Heart left ventricle (tissue), 16 donors: ENCODE data around the gene PCCA. TPM values are rescaled to one million over a fixed set of nuclear protein-coding genes. Genes with fewer than 3 reads are reported as not detected.

Experiments used
- ATAC-seq, 4 donors: fragments of 200-7000 bp; cut with Tn5 transposase; one replicate each; pipeline ENCODE4 v1.9.1; 2020 to 2022; ENCODE audit warnings: moderate library complexity in 4 of 4, mild to moderate bottlenecking in 3 of 4, moderate number of reproducible peaks in 1 of 4
- DNase-seq, 5 donors: peaks; one replicate each; pipeline ENCODE4 v3.0.0-alpha.2; 2020
- H3K27ac ChIP-seq, 12 donors: fragments of 200-600 bp; sonication (generic) in 4 of 12; one replicate each; pipeline versions ENCODE4 v1.5.0 to v1.8.0; 2016 to 2022; ENCODE audit warnings: mild to moderate bottlenecking in 2 of 12
- H3K27me3 ChIP-seq, 9 donors: fragments of 200-600 bp; sonication (generic) in 2 of 9; one replicate each; pipeline versions ENCODE4 v1.5.1 to v1.8.0; 2016 to 2022; ENCODE audit warnings: mild to moderate bottlenecking in 3 of 9
- H3K36me3 ChIP-seq, 9 donors: fragments of 200-600 bp; sonication (generic) in 2 of 9; one replicate each; pipeline versions ENCODE4 v1.5.0 to v1.8.0; 2018 to 2022; ENCODE audit warnings: mild to moderate bottlenecking in 2 of 9
- H3K4me1 ChIP-seq, 12 donors: fragments of 200-600 bp; sonication (generic) in 4 of 12; one replicate each; pipeline versions ENCODE4 v1.5.0 to v1.8.0; 2016 to 2022; ENCODE audit warnings: mild to moderate bottlenecking in 3 of 12
- H3K4me3 ChIP-seq, 12 donors: fragments of 200-600 bp; sonication (generic) in 4 of 12; one replicate each; pipeline versions ENCODE4 v1.5.0 to v1.8.0; 2017 to 2022; ENCODE audit warnings: mild to moderate bottlenecking in 9 of 12, moderate library complexity in 4 of 12
- H3K9me3 ChIP-seq, 12 donors: fragments of 200-600 bp; sonication (generic) in 4 of 12; one replicate each; pipeline versions ENCODE4 v1.5.0 to v1.8.0; 2016 to 2022; ENCODE audit warnings: mild to moderate bottlenecking in 1 of 12
- POLR2A ChIP-seq, 2 donors: fragments of 450-650 bp; IDR thresholded peaks; one replicate each; pipeline ENCODE4 v1.6.1; 2017; ENCODE audit warnings: antibody characterized with exemption in 2 of 2, mild to moderate bottlenecking in 2 of 2, moderate library complexity in 2 of 2
- WGBS, 4 donors: extraction: QIAGEN DNeasy Blood & Tissue Kit in 2 of 4; methylation state at CpG; one replicate each; pipeline versions ENCODE4 v1.1.5 to v1.1.7; 2013 to 2018; 5-methylcytosine and 5-hydroxymethylcytosine counted together
- intact Hi-C, 10 donors: fragments of 100-400 bp; cut with DNase I; formaldehyde crosslinking; loops; one replicate each; pipeline versions ENCODE4 v1.11.1 to v1.14.2; 2022
- polyA plus RNA-seq, 2 donors: library from polyadenylated mRNA; stranded (reverse); fragments of 200-250 nt; gene quantifications; one replicate each; pipeline ENCODE4 v1.2.3, GENCODE V29; 2013
- total RNA-seq, 9 donors: library from RNA; depleted of rRNA in 2 of 9; stranded (reverse); fragments of >200 nt in 2 of 9; fragmentation: NEBNext Ultra II Directional in 3 of 9; extraction: Animal tissue kit (Norgen Biotek cat#: 25700) in 3 of 9; gene quantifications; one replicate each; pipeline versions ENCODE4 v1.1.0 to v1.2.4, GENCODE V29; 2016 to 2023
- TF ChIP-seq, protein P1 (sequence below), 12 donors: fragments of 200-600 bp; sonication (generic) in 4 of 12; IDR thresholded peaks; one replicate each; pipeline versions ENCODE4 v1.5.0 to v1.8.0; 2018 to 2022; ENCODE audit warnings: antibody characterized with exemption in 12 of 12, mild to moderate bottlenecking in 5 of 12
- donor health status: ischemic (EF 13 %, LVEDD 7.1; RV severe dilation, severe dysfunction).
- donor health status: healthy with polysubstance abuse.
- donor health status: DM: no; HTN: yes; CAD: no.
- donor health status: DM: no; HTN: no; CAD: no.
- donor health status: ischemic (EF 25% LVEDD 6.9; RV normal size, moderate dysfunction).
- donor health status: ischemic (EF 25% LVEDD 5.7; RV mildly dilated, moderate dysfunction).
- donor health status: healthy.
- donor health status: DM: yes; HTN: yes; CAD: no.
- donor health status: ischemic (EF 35%, LVEDD 5.7; RV mildly dilated, moderate dysfunction).
- donor health status: nonischemic (EF 11% LVEDD 7.7; RV severe dilation, severe dysfunction).
- donor health status: DM: yes; HTN: yes; CAD: no.
- donor health status: PGD.
- donor health status: ischemic (EF 29% LVEDD 5.4; RV normal size, mild dysfunction).
- donor health status: nonischemic (EF 23%, LVEDD 6.1; RV moderate dilation, normal function).

The PCCA gene
- total and polyA plus RNA-seq, 11 donors, result 25.6 to 67.0 (median 40.9) TPM

GRCh38 chr13:100336795-100337516 is 248.1 kb downstream of the PCCA start:
- TF ChIP-seq POLR2A (IDR thresholded peaks at IDR 0.05), result no peak
- TF ChIP-seq, protein P1, sequence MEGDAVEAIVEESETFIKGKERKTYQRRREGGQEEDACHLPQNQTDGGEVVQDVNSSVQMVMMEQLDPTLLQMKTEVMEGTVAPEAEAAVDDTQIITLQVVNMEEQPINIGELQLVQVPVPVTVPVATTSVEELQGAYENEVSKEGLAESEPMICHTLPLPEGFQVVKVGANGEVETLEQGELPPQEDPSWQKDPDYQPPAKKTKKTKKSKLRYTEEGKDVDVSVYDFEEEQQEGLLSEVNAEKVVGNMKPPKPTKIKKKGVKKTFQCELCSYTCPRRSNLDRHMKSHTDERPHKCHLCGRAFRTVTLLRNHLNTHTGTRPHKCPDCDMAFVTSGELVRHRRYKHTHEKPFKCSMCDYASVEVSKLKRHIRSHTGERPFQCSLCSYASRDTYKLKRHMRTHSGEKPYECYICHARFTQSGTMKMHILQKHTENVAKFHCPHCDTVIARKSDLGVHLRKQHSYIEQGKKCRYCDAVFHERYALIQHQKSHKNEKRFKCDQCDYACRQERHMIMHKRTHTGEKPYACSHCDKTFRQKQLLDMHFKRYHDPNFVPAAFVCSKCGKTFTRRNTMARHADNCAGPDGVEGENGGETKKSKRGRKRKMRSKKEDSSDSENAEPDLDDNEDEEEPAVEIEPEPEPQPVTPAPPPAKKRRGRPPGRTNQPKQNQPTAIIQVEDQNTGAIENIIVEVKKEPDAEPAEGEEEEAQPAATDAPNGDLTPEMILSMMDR (IDR thresholded peaks at IDR 0.05), result no peak
- peaks cover 0 to 8% (median 0%) of the 10 kb centered on the region in 12 donors for H3K9me3 ChIP-seq

DNA sequence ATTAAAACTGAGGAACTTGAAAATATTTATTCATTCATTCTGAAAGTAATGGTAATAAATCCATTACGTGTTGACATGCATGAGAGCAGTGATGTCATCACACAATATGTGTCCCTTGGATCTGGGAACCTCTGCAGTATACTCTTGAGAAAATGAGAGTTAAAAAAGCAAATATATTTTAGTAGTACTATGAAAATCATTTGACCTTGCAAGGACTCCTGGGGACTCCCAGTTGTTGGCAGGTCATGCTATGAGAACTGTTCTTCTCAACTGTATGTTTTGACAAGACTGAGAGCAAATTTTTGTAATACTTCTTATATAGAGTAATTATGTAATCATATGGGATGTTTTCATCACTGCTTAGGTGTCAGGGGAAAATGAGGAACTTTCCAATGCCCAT is 249.4 kb downstream of the PCCA start:
- peaks cover 0 to 31% (median 6%) of the 10 kb centered on the region in 9 donors for H3K36me3 ChIP-seq
- intact Hi-C loops, result no loop called here

More at GRCh38 chr13:100336795-100337516, 248.1 kb downstream of the PCCA start:
- intact Hi-C loops, result no loop called here
- DNase-seq (no peak), ATAC-seq (no peak)
- no peak overlapping the region for H3K27ac ChIP-seq
- WGBS, 4 donors, result 88 to 95% (median 91%) methylated on average over 8 to 9 of the region's 9 CpGs
- no peaks in the 10 kb centered on the region for H3K4me1 ChIP-seq
- H3K27me3 ChIP-seq, result no peaks in the 10 kb centered on the region
- no peak overlapping the region for H3K4me3 ChIP-seq
- peaks cover 0 to 26% (median 0%) of the 10 kb centered on the region in 9 donors for H3K36me3 ChIP-seq

GRCh38 chr13:100339411-100339940 is 250.6 kb downstream of the PCCA start:
- Histone ChIP-seq H3K27me3 (no peaks in the 10 kb centered on the region), H3K36me3 (peaks cover 0 to 28% (median 6%) of the 10 kb centered on the region in 9 donors), H3K4me1 (no peaks in the 10 kb centered on the region), H3K9me3 (peaks cover 0 to 8% (median 0%) of the 10 kb centered on the region in 12 donors), H3K4me3 (no peak overlapping the region), H3K27ac (no peak overlapping the region)
- DNase-seq, result no peak
- TF ChIP-seq, protein P1 (IDR thresholded peaks at IDR 0.05), result no peak
- no peak for ATAC-seq
- 92 to 97% (median 95%) methylated on average over 8 of the region's 8 CpGs for WGBS, 4 donors
- intact Hi-C loops, result no loop called here

More for the DNA sequence above, 249.4 kb downstream of the PCCA start:
- WGBS, 4 donors, result 74 to 84% (median 81%) methylated on average over 1 of the region's 1 CpG
- no peak for TF ChIP-seq POLR2A (IDR thresholded peaks at IDR 0.05)
- TF ChIP-seq, protein P1 (IDR thresholded peaks at IDR 0.05), result no peak
- DNase-seq, result no peak
- Histone ChIP-seq H3K9me3 (peaks cover 0 to 8% (median 0%) of the 10 kb centered on the region in 12 donors), H3K4me3 (no peak overlapping the region), H3K27ac (no peak overlapping the region), H3K27me3 (no peaks in the 10 kb centered on the region), H3K4me1 (no peaks in the 10 kb centered on the region)
- no peak for ATAC-seq

- ATAC-seq (no peak), DNase-seq (no peak)
- intact Hi-C loops, result no loop called here
- WGBS, 4 donors, result 92 to 99% (median 93%) methylated on average over 2 of the region's 2 CpGs
- H3K4me3 ChIP-seq, result no peak overlapping the region
- TF ChIP-seq POLR2A (IDR thresholded peaks at IDR 0.05), result no peak
- TF ChIP-seq, protein P1 (IDR thresholded peaks at IDR 0.05), result no peak
- no peaks in the 10 kb centered on the region for H3K4me1 ChIP-seq
- H3K27ac ChIP-seq, result no peak overlapping the region
- H3K27me3 ChIP-seq, result no peaks in the 10 kb centered on the region
- H3K9me3 ChIP-seq, result peaks cover 0 to 10% (median 0%) of the 10 kb centered on the region in 12 donors
- H3K36me3 ChIP-seq, result peaks cover 0 to 28% (median 6%) of the 10 kb centered on the region in 9 donors
These were observed 252.0 kb downstream of the PCCA start for GRCh38 chr13:100340865-100341264.
